RKO (cell line): ENCODE measurements around the gene SPP2.

Experiments used
- DNase-seq: peaks from one replicate; pipeline ENCODE4 v3.0.0-alpha.2; 2016; ENCODE audit warnings: low spot score

SPP2 gene

DNA sequence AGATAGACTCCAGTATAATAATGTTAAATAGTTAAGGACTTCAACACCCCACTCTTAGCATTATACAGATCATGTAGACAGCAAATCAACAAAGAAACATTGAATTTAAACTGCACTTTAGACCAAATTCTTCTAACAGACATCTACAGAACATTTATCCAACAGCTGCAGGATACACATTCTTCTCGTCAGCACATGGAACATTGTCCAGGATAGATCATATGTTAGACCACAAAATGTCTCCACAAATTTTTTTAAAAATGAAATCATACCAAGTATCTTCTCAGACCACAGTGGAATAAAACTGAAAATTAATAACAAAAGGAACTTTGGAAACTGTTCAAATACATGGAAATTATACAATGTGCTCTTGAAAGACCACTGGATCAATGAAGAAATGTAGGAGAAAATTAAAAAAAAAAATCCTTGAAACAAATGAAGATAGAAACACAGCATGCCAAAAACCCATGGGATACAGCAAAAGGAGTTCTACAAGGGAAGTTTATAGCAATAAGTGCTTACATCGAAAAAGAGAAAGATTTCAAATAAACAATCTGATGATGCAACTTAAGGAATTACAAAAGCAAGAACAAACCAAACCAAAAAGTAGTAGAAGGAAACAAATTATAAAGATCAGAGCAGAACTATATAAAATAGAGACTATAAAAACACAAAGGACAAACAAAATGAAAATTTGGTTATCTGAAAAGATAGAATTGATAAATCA is 12.3 kb upstream of the SPP2 start:
- DNase-seq, result no peak

DNA sequence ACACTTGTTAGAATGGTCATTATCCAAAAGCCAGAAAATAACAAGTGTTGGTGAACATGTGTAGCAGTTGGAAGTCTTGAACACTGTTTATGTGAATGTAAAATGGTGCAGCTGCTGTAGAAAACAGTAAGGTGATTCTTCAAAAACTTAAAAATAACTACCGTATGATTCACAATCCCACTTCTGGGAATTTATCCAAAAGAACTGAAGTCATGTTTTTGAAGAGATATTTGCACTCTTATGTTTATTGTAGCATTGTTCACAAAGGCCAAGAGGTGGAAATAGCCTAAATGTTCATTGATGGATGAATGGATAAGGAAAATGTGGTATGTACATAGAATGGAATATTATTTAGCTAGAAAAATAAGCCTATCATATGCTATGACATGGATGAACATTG is 6.3 kb upstream of the SPP2 start:
- peak; percentile 35 for DNase-seq

DNA sequence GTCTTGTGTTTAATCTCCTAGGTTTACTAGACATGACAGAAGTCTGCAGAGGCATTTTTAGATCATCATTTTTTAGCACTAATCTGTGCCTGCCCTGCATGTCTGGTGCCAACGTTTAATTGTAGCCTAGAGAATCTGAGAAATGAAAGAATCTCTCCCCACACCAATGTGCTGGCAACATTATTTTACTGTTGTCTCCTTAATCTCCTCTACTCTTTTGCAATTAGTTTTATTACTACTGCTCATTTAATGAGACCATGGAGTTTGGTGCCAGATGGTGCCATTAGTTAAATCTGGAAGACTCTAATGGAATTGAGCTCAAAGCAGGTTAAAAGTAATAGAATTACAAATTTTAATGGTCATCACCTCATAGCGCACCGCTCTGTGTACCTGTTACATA is 4.0 kb upstream of the SPP2 start:
- no peak for DNase-seq

DNA sequence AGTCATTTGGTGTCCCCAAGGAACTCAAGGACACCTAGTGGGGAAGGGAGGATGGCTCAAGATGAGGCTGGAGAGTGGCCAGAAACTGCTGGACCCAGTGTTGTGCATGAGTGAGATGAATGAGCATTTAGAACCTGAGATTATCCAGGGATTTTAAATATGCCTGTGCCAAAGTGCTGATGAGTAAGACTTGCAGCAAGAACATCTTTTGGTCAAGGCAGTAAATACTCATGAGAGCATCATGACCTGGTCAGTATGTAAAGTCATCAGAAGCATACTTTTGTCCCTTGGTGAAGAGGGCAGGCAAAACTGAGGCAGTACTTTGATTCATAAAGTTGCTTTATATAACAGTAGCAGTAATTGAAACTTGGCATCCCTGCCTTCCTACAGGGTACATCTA is 3.1 kb upstream of the SPP2 start:
- DNase-seq, result no peak

DNA sequence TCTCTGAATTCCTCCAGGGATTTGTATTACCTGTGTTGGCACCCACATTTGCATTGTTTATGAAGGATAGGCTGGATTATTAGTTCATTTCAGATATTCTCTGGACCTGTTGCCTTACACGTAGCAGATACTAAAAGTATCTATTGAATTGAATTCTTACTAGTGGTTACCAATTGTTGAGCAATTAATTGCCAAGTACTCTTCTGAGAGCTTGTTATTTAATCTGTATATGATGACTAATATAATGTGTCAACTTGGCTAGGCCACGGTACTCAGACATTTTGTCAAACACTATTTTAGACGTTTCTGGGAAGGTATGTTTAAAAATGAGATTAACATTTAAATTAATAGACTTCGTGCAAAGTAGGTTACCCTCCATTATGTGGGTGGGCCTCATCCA is 2.5 kb upstream of the SPP2 start:
- no peak for DNase-seq

DNA sequence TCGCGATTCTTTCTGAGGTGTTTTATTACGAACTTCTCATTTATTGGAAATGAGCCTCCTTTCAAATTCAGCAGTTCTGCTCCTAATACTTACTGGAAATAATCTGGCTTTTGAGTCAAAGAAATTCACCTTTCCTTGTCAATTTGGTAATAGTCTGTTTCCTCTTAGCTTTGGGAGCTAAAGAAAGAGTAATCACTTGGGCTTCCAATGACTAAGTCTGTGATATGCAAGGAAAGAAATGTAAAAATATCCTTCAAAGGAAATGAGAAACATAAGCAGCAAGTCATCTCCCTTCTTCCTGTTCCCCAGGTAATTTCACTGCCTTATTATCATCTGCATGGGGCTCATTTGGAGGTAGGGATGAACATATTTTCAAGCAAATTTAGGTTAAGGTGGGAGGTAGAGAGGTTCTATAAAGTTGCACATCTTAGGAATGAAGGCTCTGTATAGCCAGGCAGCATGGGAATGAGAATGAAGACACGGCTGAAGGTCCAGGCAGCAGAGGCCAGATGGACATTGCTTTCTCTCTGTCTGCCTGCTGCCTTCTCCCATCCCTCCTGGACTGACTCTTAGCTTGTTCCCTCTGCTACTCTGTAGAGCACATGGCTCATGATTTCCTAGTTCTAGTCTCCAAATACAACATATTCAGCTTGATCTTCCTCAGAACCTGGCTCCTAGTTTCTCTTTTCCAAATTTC is 1.0 kb downstream of the SPP2 start:
- DNase-seq, result no peak

DNA sequence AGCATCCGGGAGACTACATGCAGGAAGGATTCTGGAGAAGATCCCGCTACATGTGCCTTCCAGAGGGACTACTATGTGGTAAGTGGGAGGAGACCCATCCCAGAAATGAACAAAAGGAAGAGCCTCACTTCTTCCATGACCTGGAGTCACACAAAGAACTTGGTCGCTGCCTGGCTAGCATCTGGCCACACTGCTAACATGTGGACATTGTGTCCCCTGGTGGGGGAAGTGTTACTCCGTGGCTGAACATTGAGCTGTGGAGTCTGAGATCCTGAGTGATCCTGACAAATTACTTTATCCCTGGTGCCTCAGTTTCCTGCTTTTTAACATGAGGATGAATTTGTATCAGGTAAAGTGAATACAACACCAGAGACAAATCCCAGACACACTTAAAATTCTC is 8.4 kb downstream of the SPP2 start:
- DNase-seq, result no peak

DNA sequence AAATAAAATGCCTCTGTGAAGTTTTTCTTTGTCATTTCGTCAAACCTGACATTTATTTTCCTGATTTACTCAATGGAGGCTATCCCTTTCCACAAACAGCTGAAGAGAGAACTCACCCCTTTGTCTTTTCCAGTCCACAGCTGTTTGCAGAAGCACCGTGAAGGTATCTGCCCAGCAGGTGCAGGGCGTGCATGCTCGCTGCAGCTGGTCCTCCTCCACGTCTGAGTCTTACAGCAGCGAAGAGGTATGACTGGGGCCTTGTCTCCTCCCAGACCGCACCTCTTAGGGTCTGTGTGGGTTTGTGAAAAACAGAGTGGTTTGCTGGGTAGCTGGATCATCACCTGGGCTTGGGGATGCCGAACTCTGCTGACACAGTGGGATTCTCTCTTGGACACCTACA is 9.7 kb downstream of the SPP2 start:
- DNase-seq, result no peak

DNA sequence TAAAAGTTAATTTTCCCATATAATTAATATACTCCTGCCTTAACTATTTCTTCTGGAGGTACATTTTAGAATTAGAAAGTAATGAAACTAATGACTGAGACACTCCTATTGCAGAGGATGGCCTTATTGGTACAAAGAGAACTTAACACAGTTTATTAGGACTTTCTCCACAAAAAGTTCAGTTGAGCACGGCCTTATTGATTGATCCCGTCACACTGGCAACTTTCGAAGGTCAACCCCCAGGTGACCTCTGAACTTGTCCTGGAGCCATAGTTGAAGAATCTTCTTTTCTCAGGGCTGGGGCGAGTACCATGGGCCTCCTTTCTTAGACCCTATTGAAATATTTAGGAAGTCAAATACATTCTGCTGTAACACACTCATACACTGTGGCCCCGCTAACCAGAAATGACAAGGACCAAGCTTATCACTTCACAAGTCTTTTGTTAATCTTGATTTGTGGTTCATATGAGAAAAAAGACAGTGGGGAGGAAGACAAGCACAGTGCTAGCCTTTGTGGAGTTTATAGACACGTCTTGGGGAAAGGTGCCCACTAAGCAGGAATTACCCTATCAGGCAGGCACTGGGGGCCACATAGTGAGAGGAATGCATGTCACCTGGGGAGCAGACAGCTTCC is 11.2 kb downstream of the SPP2 start:
- no peak for DNase-seq

DNA sequence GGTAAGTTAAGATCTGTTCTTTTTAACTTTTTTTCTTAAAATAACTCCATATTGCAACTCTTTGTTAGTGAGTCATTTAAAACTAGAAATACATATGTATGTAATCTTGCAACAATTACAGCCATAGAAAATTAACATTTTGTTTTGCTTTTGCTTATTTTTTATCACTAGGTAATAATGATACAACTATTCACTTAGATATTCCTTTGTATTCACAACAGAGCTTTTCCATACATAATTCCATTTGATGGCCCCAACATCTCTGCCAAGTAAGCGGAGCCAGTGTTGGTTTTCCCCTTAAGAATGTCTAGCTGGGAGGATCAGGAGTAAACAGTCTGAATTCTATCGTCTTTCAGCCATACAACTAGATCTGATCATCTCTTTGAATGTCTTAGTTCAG is 16.1 kb downstream of the SPP2 start:
- no peak for DNase-seq

DNA sequence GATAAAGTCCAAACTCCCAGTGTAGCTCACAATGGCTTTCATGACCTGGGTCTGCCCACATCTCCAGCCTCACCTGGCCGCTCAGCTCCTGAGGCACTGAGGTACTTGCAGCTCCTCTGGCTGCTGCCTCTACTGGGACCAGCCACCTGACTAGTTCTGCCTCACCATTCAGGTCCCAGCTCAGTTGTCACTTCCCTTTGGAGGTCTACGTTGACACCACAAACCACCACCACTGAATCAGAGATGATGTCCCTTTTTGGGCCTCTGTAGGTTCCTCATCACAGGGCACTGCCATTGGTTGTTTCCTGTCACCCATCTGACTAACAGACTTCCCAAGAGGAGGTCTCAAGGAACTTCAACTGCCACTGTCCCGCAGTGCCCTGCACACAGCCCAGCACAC is 21.2 kb downstream of the SPP2 start:
- DNase-seq, result no peak

DNA sequence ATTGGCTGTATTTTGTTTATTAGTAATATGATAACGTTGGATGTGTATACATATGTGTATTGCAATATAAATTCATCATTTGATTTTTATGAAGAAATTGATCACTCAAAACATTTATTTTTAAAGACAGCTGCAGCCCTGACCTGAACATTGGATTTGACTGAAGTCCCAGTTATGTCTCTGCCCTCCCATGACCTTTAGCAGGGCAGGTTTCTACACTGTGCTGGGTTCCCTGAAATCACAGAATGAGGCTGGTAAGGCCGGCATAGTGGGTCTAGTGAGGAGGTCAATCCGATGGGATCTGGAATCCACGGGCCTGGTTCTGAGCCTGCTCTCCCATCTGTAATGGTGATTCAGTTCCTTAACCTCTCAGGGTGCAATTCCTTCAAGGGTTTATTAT is 22.0 kb downstream of the SPP2 start:
- no peak for DNase-seq

DNA sequence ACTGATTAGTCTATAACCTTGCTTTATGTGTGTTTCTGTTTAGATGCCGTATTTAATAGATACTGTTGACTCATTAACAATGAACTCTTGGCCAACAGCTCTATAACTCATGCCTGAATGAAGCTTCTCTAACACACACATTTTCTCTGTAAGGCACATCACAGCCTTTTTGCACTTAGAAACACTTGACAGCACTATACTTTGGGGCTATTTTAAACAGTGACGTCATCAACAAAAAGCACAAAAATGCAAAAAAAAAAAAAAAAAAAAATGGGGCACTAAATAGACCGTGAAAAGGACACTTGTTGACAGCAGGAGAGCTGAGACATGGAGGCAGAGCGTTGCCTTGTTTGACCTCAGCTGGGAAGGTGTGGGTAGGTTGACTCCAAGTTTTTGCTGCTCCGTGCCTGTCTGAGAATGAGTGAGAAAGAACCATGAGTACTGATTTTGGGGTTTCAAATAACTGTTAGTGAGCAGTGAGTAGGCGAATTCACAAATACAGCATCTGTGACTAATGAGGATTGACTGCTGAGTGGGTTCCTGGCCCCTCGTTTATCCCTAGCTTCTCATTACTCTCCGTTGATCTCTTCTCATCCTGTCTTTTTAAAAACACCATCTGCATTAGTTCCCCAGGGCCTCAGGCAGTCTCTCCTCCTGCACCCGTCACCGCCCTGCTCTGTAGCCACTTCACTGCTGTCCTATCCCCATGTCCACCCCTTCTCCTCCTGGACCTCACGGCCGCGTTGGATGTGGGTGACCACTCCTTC is 24.4 kb downstream of the SPP2 start:
- DNase-seq, result no peak

DNA sequence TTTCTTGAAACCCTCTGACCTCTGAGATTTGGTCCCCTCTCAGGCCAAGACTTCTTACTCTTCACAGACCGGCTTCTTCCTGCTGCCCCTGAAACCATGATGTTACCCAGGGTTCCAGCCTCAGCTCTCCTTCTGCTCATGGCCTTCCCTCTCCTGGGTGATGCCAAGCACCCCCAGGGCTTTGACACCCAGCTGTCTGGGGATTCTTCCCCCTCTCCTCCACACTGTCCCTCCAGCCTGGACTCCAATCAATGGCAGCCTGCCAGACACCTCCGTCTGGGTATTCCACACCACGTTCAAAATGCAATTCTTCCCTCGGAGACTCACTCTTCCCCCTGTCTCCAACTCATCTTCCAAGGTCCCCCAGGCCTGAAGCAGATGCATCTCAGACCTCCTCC is 25.0 kb downstream of the SPP2 start:
- DNase-seq, result no peak

DNA sequence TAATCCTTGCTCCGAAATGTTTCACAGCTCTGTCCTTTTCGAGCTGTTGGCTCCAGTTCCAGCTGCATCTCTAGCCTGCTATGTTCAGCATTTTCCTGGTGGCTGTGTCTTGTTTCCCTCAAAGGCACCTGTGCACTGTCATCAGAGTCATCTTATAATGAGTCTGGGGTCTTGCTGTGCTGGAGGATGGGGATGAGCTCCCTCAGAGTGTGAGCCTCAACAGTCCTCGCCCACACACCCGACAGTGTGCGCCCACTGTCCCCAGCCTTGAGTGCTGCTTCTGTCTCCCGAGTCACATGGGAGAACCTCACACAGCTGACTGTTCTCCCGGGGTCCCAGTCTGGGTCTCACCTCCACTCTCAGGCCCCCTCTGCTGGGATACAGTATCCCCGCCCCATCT is 25.4 kb downstream of the SPP2 start:
- no peak for DNase-seq

DNA sequence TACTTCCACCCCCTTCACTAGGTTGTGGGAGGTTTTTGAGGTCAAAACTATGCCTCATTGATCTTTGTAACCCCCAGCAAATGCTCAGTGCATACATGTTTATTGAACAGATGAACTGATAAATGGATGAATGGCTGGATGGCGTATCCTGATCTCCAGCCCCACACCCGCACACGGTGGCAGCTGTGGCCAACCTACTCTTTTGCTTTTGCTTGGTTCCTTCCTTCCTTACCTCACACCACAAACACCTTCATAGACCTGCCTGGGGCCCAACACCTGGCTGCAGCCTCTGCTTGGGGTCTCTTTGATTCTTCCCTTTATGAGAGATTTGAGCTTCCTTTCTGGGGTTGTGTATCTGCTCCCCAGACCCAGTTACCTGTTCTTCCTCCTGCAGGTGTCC is 25.9 kb downstream of the SPP2 start:
- DNase-seq, result no peak

DNA sequence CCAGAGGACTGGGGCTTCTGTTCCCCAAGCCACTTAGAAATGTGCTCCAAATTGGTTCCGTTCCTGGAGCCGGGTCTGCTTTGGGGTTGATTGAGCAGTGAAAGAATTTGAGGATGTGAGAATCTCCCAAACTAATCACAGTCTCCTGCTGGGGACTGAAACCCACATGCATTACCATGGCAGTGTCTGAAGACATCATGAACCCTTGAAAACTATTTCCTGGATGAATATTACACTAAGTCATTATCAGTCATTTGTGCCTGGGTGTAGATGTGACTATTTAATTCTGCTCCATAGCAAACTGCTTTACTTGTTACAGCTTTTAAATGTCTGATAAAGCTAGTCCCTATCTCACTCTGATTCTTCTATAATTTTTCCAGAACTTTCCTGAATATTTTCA is 27.6 kb downstream of the SPP2 start:
- DNase-seq, result no peak

DNA sequence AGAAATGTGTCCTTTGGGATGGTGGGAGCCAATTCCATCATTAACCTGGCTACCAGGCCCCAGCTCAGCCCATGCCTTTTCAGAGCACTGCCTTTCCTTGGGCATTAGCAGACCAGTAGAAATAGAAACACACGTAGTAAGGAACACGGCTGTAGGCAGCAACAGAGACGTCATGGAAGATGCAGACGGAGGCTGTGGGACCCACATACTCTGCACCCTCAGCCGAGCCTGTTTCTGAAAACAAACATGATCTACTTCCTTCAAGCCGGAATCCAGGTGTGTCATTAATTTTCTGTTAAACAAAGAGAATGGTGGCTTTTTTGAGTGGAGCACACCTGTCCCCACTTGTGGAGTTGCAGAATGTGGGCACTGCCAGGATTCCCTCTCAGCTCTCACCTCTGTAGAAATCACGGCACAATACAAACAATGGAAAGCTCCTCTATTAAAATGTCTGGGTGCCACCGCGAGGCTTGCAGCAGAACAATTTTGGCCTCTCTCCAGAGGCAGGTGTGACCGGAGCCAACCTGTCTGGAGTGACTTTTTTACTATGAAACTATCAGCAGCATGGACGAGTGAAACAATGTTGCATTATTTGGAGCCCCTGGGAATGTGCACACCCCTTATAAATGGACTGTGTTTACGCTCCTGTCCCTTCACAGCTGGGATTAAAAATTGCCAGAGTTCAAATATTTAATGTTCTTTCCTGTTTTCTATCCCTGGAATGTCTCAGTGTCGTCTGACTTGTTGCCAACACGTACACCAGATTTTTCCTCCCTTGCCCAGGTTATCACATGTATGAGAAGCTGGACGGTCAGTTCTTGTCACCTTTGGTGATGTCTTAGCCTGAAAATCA is 31.7 kb downstream of the SPP2 start:
- DNase-seq, result no peak

DNA sequence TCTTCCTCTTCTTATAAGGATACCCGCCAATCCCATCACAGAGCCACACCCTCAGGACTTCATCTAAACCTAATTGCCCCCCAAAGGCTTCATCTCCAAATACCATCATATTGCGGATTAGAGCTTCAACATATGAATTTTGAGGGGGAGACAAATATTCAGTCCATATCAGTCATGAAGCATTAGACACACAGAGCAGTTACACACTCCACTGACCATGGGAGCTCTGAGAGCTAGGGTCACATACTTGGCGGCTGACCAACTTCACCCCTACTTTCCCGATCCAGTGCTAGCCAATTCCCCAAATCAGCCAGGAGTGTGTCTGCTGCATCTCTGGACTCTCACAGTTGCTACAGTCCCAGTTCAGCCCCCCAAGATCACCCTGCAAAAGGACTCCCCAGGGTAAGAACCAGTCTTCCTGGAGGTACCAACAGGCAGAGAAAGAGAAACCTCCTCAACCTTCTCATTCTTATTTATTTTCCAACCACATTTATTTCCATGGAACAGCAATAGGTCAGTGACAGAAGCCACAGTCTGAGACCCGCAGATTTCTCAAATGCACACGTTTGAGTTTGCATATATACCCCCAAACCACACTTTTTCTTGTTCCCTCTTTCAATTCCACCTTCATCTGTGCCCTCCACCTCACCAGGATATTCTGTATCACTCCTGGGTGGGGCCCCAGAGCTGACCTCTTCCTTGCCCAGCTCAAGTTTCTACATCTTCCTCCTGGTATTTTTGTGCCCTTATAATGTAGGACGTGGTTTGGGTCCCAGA is 33.3 kb downstream of the SPP2 start:
- DNase-seq, result no peak

DNA sequence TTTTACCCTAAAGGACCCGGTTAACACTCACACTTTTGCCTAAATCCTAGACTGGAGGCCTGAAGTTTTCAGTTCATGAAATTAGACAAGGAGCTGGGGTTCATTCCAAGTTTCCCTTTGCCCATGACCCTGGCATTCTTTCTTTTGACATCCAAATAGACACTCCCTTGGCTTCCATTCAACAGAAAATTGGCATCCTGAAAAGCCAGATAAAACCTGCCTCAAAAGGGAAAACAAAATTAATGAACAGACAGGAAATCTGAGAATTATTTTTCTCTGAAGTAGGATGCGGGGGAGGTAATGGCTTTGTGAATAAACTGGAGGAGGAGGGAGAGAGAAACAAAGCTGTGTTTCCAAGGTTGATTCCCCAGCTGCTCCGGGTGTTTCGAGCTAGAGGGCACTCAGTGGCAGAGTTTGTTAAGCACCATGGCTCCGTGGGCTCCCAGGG is 41.0 kb downstream of the SPP2 start:
- no peak for DNase-seq

DNA sequence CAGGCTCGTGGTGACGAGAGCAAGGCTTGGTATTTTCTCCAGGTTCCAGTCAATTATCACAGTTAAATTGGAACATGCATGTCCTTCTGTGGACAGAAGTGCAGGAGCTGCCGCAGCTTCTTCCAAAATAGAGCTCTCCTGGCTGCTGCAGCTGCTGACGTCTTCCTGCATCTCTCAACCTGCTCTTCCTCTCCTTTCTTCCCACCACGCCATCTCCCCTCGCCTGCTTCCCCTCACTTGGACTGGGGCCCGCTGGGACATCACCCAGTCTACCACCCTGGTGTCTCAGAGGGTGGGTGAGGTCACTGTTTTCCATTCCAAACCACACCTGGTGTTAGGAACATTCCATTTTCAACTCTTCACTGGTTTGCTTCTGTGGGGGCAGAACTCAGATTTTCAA is 41.4 kb downstream of the SPP2 start:
- no peak for DNase-seq
